Esophagus squamous epithelium (tissue), 5 donors: ENCODE measurements around the gene FBXL12. TPM values are rescaled to one million over a fixed set of nuclear protein-coding genes. Genes with fewer than 3 reads are reported as not detected.
"Not testable (repeated sequence)": the region's sequence is repeated elsewhere in the genome, so short reads cannot be mapped to it uniquely, and the experiment has no call there.

ENCODE experiments used
- DNase-seq: peaks from one replicate; lab custom pipeline; 2025; lab: John Stamatoyannopoulos, UW
- H3K27ac ChIP-seq, 4 donors: fragments of 200-600 bp; sonication (generic); one replicate each; pipeline ENCODE4 v1.5.1; 2016 to 2019; ENCODE audit warnings: mild to moderate bottlenecking in 1 of 4
- H3K27me3 ChIP-seq, 4 donors: fragments of 200-600 bp; sonication (generic); 1 replicate in 3 of 4; 2 replicates in 1 of 4; pipeline versions ENCODE4 v1.5.1 to v1.6.0; 2017 to 2021; ENCODE audit warnings: antibody characterized with exemption in 1 of 4
- H3K36me3 ChIP-seq, 3 donors: fragments of 200-600 bp; sonication (generic); one replicate each; pipeline ENCODE4 v1.5.1; 2016 to 2019
- H3K4me1 ChIP-seq, 3 donors: fragments of 200-600 bp; sonication (generic); one replicate each; pipeline ENCODE4 v1.5.1; 2017 to 2019
- H3K4me3 ChIP-seq, 4 donors: fragments of 200-600 bp; sonication (generic); 1 replicate in 3 of 4; 2 replicates in 1 of 4; pipeline ENCODE4 v1.5.1; 2016 to 2019; ENCODE audit warnings: mild to moderate bottlenecking in 2 of 4, moderate library complexity in 1 of 4
- H3K9me3 ChIP-seq, 3 donors: fragments of 200-600 bp; sonication (generic); one replicate each; pipeline ENCODE4 v1.5.1; 2016 to 2019
- POLR2A ChIP-seq, 4 donors: fragments of 450-650 bp; IDR thresholded peaks; one replicate each; pipeline ENCODE4 v1.6.1; 2017; ENCODE audit warnings: antibody characterized with exemption in 4 of 4, mild to moderate bottlenecking in 4 of 4, moderate library complexity in 3 of 4
- WGBS, 2 donors: methylation state at CpG; one replicate each; pipeline ENCODE4 v1.1.5; 2018; 5-methylcytosine and 5-hydroxymethylcytosine counted together
- intact Hi-C: fragments of 100-400 bp; cut with DNase I; formaldehyde crosslinking; loops from one replicate; pipeline ENCODE4 v1.15.0; 2022
- total RNA-seq, 4 donors: library from RNA; depleted of rRNA; stranded (reverse); fragments of >200 nt; gene quantifications; one replicate each; pipeline ENCODE4 v1.1.0, GENCODE V29; 2016
- TF ChIP-seq, protein P1 (sequence below), 6 experiments: fragments of 450-650 bp in 4 of 6; fragments of 200-600 bp in 2 of 6; sonication (generic) in 2 of 6; IDR thresholded peaks; one replicate each; pipeline ENCODE4 v1.5.1; 2016 to 2019; ENCODE audit warnings: antibody characterized with exemption in 6 of 6, mild to moderate bottlenecking in 4 of 6, moderate library complexity in 4 of 6
- donor health status: DM: yes; HTN: yes; CAD: no.

Gene FBXL12
- total RNA-seq, 4 donors from 2014 or later = 6.9 to 20.0 (median 13.7) TPM

DNA sequence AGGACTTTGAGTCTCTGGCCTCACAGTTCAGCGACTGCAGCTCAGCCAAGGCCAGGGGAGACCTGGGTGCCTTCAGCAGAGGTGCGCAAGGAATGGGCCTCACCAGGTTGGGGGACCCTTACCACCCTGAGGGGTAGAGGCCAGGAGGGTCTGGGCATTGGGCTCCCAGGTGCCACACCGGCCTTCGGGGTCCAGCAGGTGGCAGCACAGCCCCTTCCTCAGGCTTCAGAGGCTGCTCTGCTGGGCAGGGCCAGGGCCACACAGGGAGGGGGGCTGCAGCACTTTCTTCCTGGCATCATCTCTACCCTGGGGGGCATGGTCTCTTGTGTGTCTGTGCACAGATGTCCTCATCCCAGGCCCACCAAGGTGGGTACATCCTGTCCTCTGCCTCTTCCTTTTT, 29.2 kb upstream of the FBXL12 start:
- Histone ChIP-seq H3K4me3 (no peak overlapping the region), H3K27ac (no peak overlapping the region), H3K9me3 (no peaks in the 10 kb centered on the region), H3K4me1 (peaks cover 4 to 21% (median 10%) of the 10 kb centered on the region in 3 donors), H3K36me3 (peaks cover 0 to 78% (median 12%) of the 10 kb centered on the region in 3 donors), H3K27me3 (no peaks in the 10 kb centered on the region)
- DNase-seq = no peak
- intact Hi-C loops = no loop called here
- WGBS, 2 donors = no CpG with 5 or more reads among the region's 4 CpGs
- TF ChIP-seq POLR2A (IDR thresholded peaks at IDR 0.05) = no peak
- TF ChIP-seq, protein P1, sequence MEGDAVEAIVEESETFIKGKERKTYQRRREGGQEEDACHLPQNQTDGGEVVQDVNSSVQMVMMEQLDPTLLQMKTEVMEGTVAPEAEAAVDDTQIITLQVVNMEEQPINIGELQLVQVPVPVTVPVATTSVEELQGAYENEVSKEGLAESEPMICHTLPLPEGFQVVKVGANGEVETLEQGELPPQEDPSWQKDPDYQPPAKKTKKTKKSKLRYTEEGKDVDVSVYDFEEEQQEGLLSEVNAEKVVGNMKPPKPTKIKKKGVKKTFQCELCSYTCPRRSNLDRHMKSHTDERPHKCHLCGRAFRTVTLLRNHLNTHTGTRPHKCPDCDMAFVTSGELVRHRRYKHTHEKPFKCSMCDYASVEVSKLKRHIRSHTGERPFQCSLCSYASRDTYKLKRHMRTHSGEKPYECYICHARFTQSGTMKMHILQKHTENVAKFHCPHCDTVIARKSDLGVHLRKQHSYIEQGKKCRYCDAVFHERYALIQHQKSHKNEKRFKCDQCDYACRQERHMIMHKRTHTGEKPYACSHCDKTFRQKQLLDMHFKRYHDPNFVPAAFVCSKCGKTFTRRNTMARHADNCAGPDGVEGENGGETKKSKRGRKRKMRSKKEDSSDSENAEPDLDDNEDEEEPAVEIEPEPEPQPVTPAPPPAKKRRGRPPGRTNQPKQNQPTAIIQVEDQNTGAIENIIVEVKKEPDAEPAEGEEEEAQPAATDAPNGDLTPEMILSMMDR (IDR thresholded peaks at IDR 0.05) = peak in 4 of 6 experiments; percentile 9 to 38 (median 16)

GRCh38 chr19:9847087-9847671, 28.3 kb upstream of the FBXL12 start:
- DNase-seq = no peak
- H3K36me3 ChIP-seq = peaks cover 0 to 87% (median 12%) of the 10 kb centered on the region in 3 donors

GRCh38 chr19:9843626-9844273, 24.9 kb upstream of the FBXL12 start:
- H3K27me3 ChIP-seq, H3K9me3 ChIP-seq, H3K27ac ChIP-seq, intact Hi-C loops, H3K4me3 ChIP-seq, DNase-seq: not testable (repeated sequence)
- WGBS, 2 donors = 91 to 100% methylated on average over 3 to 7 of the region's 12 CpGs
- peaks cover 4 to 34% (median 10%) of the 10 kb centered on the region in 3 donors for H3K4me1 ChIP-seq
- H3K36me3 ChIP-seq = peaks cover 0 to 96% (median 28%) of the 10 kb centered on the region in 3 donors

More at GRCh38 chr19:9847087-9847671, 28.3 kb upstream of the FBXL12 start:
- TF ChIP-seq POLR2A (IDR thresholded peaks at IDR 0.05) = no peak
- TF ChIP-seq, protein P1 (IDR thresholded peaks at IDR 0.05) = peak; percentile 24 to 84 (median 46)
- Histone ChIP-seq H3K27me3 (no peaks in the 10 kb centered on the region), H3K4me3 (no peak overlapping the region), H3K4me1 (peaks cover 4 to 21% (median 10%) of the 10 kb centered on the region in 3 donors), H3K9me3 (no peaks in the 10 kb centered on the region), H3K27ac (peak overlapping the region in 3 of 4 donors; percentile 6 to 58 (median 51))
- intact Hi-C loops = no loop called here
- 34 to 41% methylated on average over 8 to 9 of the region's 13 CpGs for WGBS, 2 donors

DNA sequence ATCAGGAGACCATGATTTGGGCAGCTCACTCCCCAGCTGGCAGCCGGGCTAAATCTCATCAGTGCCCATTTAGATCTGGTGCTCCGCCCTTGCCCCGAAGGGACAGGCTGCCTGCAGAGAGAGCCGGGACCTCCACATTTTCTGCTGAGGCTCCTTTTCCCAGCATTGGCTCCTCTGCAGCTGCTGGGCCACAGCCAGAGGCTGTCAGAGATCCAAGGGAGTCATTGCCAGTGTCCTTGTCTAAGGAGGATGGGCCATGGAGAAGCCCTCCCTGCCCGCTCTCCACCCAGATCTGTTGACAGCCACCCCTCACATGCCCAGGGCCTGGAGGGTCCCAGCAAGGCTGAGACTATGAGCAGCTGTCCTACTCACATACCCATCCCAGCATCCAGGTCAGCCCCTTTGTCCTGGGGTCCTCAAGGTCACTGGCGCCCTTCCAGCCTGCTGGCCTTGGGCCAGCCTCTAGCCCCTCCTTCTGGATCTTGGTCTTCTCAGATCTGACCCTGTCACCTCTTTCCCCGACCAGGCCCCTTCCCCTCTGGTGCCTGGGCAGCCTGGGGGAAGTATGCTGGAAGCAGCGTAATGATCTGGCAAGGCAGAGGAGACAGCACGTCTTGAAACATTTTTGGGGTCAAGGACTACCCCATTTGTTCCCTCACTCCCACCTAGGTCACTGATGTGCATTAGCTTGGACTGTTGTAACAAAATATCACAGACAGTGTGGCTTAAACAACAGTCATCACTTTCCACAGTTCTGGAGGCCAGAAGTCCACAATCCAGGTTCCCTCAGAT, 24.2 kb upstream of the FBXL12 start:
- no peaks in the 10 kb centered on the region for H3K27me3 ChIP-seq
- H3K4me1 ChIP-seq = peaks cover 4 to 35% (median 10%) of the 10 kb centered on the region in 3 donors
- TF ChIP-seq POLR2A (IDR thresholded peaks at IDR 0.05) = no peak
- TF ChIP-seq, protein P1 (IDR thresholded peaks at IDR 0.05) = no peak
- H3K4me3 ChIP-seq = no peak overlapping the region
- intact Hi-C loops = no loop called here
- H3K9me3 ChIP-seq = no peaks in the 10 kb centered on the region
- no peak for DNase-seq
- WGBS, 2 donors = 86 to 90% methylated on average over 3 to 6 of the region's 9 CpGs
- H3K36me3 ChIP-seq = peaks cover 0 to 96% (median 28%) of the 10 kb centered on the region in 3 donors
- no peak overlapping the region for H3K27ac ChIP-seq

DNA sequence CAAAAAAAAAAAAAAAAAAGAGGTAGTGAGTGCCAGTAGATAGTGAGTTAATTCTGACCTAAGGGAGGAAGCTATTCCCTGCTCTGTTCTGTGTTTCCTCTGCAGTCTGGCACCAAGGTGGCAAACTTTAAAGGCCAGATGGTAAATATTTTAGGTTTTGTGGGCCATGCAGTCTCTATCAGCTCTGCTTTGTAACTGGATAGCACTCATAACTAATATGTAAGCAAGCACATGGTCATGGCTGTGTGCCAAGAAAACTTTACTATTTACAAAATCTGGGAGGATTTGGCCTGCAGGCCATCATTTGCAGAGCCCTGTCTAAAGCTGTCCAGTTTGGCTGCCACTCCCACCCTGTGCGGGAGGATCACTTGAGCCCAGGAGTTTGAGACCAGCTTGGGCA, 20.5 kb upstream of the FBXL12 start:
- H3K27me3 ChIP-seq = no peaks in the 10 kb centered on the region

More for the DNA sequence above, 20.5 kb upstream of the FBXL12 start:
- TF ChIP-seq, protein P1 (IDR thresholded peaks at IDR 0.05) = no peak
- TF ChIP-seq POLR2A (IDR thresholded peaks at IDR 0.05) = no peak
- Histone ChIP-seq H3K27ac (no peak overlapping the region), H3K36me3 (peaks cover 0 to 66% (median 28%) of the 10 kb centered on the region in 3 donors), H3K4me3 (no peak overlapping the region), H3K9me3 (no peaks in the 10 kb centered on the region), H3K4me1 (peaks cover 8 to 35% (median 12%) of the 10 kb centered on the region in 3 donors)
- no CpG with 5 or more reads among the region's 1 CpG for WGBS, 2 donors
- intact Hi-C loops = no loop called here
- DNase-seq = no peak
